T1000 (cell line): ENCODE data around the gene WDR75.
"Not testable (repeated sequence)": the region's sequence is repeated elsewhere in the genome, so short reads cannot be mapped to it uniquely, and the experiment has no call there.

ENCODE experiments used
- DNase-seq: peaks from one replicate; lab custom pipeline; 2025; ENCODE audit warnings: mixed read lengths; lab: John Stamatoyannopoulos, UW

The WDR75 gene

GRCh38 chr2:189441709-189442074, 418 bp downstream of the WDR75 start:
- DNase-seq = no peak

- no peak for DNase-seq
Measured at GRCh38 chr2:189442468-189442867, 1.2 kb downstream of the WDR75 start.

GRCh38 chr2:189444322-189444721, 3.0 kb downstream of the WDR75 start:
- no peak for DNase-seq

- DNase-seq = no peak
Measured at GRCh38 chr2:189446780-189447179, 5.5 kb downstream of the WDR75 start.

GRCh38 chr2:189454009-189454408, 12.7 kb downstream of the WDR75 start:
- no peak for DNase-seq

GRCh38 chr2:189465076-189465475, 23.8 kb downstream of the WDR75 start:
- DNase-seq = no peak

GRCh38 chr2:189465478-189465877, 24.2 kb downstream of the WDR75 start:
- DNase-seq = no peak

GRCh38 chr2:189466046-189466445, 24.8 kb downstream of the WDR75 start:
- DNase-seq = no peak

GRCh38 chr2:189466656-189467055, 25.4 kb downstream of the WDR75 start:
- no peak for DNase-seq

- no peak for DNase-seq
Measured at GRCh38 chr2:189467160-189467559, 25.9 kb downstream of the WDR75 start.

- DNase-seq = no peak
Measured at GRCh38 chr2:189467593-189467992, 26.3 kb downstream of the WDR75 start.

- no peak for DNase-seq
Measured at GRCh38 chr2:189474526-189474925, 33.3 kb downstream of the WDR75 start.

GRCh38 chr2:189477756-189478155, 36.5 kb downstream of the WDR75 start:
- DNase-seq = no peak

- not testable (repeated sequence) for DNase-seq
Measured at GRCh38 chr2:189478289-189478688, 37.0 kb downstream of the WDR75 start.

GRCh38 chr2:189481071-189481470, 39.8 kb downstream of the WDR75 start:
- no peak for DNase-seq

- DNase-seq = no peak
Measured at GRCh38 chr2:189483571-189483970, 42.3 kb downstream of the WDR75 start.

GRCh38 chr2:189483980-189484740, 42.9 kb downstream of the WDR75 start:
- no peak for DNase-seq

GRCh38 chr2:189485146-189485545, 43.9 kb downstream of the WDR75 start:
- no peak for DNase-seq

GRCh38 chr2:189486237-189486770, 45.0 kb downstream of the WDR75 start:
- DNase-seq = no peak

GRCh38 chr2:189487283-189488007, 46.2 kb downstream of the WDR75 start:
- DNase-seq = no peak

- DNase-seq = no peak
Measured at GRCh38 chr2:189488008-189488310, 46.7 kb downstream of the WDR75 start.

GRCh38 chr2:189492451-189492850, 51.2 kb downstream of the WDR75 start:
- DNase-seq = no peak

GRCh38 chr2:189498205-189498604, 56.9 kb downstream of the WDR75 start:
- DNase-seq = no peak

GRCh38 chr2:189499137-189499536, 57.9 kb downstream of the WDR75 start:
- DNase-seq = no peak
